Coronary artery (tissue), 2 donors: ENCODE measurements around the gene CXCL9.

Experiments used
- DNase-seq: peaks from one replicate; pipeline ENCODE4 v3.0.0-alpha.2; 2017; ENCODE audit warnings: low spot score
- H3K27ac ChIP-seq, 2 donors: fragments of 200-600 bp; sonication (generic); one replicate each; pipeline ENCODE4 v1.5.1; 2016 to 2019
- H3K4me3 ChIP-seq: fragments of 200-600 bp; sonication (generic); 2 replicates; pipeline ENCODE4 v1.5.1; 2016; ENCODE audit warnings: mild to moderate bottlenecking, moderate library complexity
- CTCF ChIP-seq: fragments of 200-600 bp; sonication (generic); IDR thresholded peaks from one replicate; pipeline ENCODE4 v1.5.1; 2019; ENCODE audit warnings: antibody characterized with exemption

CXCL9 gene

GRCh38 chr4:75953509-75953908, 53.8 kb downstream of the CXCL9 start:
- no peak overlapping the region for H3K27ac ChIP-seq
- H3K4me3 ChIP-seq, result no peak overlapping the region
- no peak for TF ChIP-seq CTCF
- no peak for DNase-seq
